ENCODE measurements around the gene LAMB2. TPM values are rescaled to one million over a fixed set of nuclear protein-coding genes. Genes with fewer than 3 reads are reported as not detected.

LAMB2 gene
- total RNA-seq, 2 donors from 2014 or later: 204 to 337 TPM

- TF ChIP-seq CTCF (IDR thresholded peaks at IDR 0.05) (no peak), POLR2A (IDR thresholded peaks at IDR 0.05) (peak in 2 of 3 donors; percentile 20 to 40)
- WGBS, 2 donors: 2 to 8% methylated on average over 20 to 65 of the region's 69 CpGs
- peak; percentile 74 for ATAC-seq
Measured at GRCh38 chr3:49165771-49166751, 33.2 kb upstream of the LAMB2 start, which contains the start of gene CCDC71. CCDC71 (minus strand) TSS chr3:49166331; CDS start chr3:49164208, 2,123 bp downstream.

GRCh38 chr3:49164983-49165720 is 32.3 kb upstream of the LAMB2 start:
- H3K36me3 ChIP-seq (replicated peaks in 1 of 2; ENCODE audit: insufficient read depth in 1 of 2, low read depth in 2 of 2): peaks cover 0 to 6% of the 10 kb centered on the region in 2 donors
- H3K4me3 ChIP-seq: peak overlapping the region; percentile 21 to 90
- peak overlapping the region in 3 of 4 donors; percentile 64 to 69 (median 67) for H3K27ac ChIP-seq
- WGBS, 2 donors: 13 to 27% methylated on average over 4 to 6 of the region's 6 CpGs
- DNase-seq (no peak), ATAC-seq (no peak)
- H3K4me1 ChIP-seq: peaks cover 26% of the 10 kb centered on the region
- no peaks in the 10 kb centered on the region for H3K9me3 ChIP-seq
- intact Hi-C loops (cut with DNase I): no loop called here
- no peaks in the 10 kb centered on the region for H3K27me3 ChIP-seq
- TF ChIP-seq POLR2A (IDR thresholded peaks at IDR 0.05) (no peak), CTCF (IDR thresholded peaks at IDR 0.05) (no peak)

More at GRCh38 chr3:49165771-49166751, 33.2 kb upstream of the LAMB2 start, which contains the start of gene CCDC71:
- no peaks in the 10 kb centered on the region for H3K9me3 ChIP-seq
- H3K4me3 ChIP-seq: peak within 1 kb of the TSS; percentile 21 to 90
- peak within 1 kb of the TSS; percentile 64 to 69 (median 68) for H3K27ac ChIP-seq
- intact Hi-C loops (cut with DNase I): no loop called here
- peaks cover 34% of the 10 kb centered on the region for H3K4me1 ChIP-seq
- peaks cover 0 to 6% of the 10 kb centered on the region in 2 donors for H3K36me3 ChIP-seq (replicated peaks in 1 of 2; ENCODE audit: insufficient read depth in 1 of 2, low read depth in 2 of 2)
- peak; percentile 70 to 77 (median 74) for DNase-seq
- no peaks in the 10 kb centered on the region for H3K27me3 ChIP-seq

GRCh38 chr3:49163609-49164008 is 30.8 kb upstream of the LAMB2 start:
- peaks cover 0 to 6% of the 10 kb centered on the region in 2 donors for H3K36me3 ChIP-seq (replicated peaks in 1 of 2; ENCODE audit: insufficient read depth in 1 of 2, low read depth in 2 of 2)
- ATAC-seq: no peak
- intact Hi-C loops (cut with DNase I): no loop called here
- H3K4me1 ChIP-seq: peaks cover 26% of the 10 kb centered on the region
- no peaks in the 10 kb centered on the region for H3K27me3 ChIP-seq
- WGBS, 2 donors: 88 to 96% methylated on average over 4 to 7 of the region's 8 CpGs
- no peak overlapping the region for H3K4me3 ChIP-seq
- no peak overlapping the region for H3K27ac ChIP-seq
- H3K9me3 ChIP-seq: no peaks in the 10 kb centered on the region
- DNase-seq: no peak
- TF ChIP-seq CTCF (IDR thresholded peaks at IDR 0.05) (no peak), POLR2A (IDR thresholded peaks at IDR 0.05) (no peak)

GRCh38 chr3:49162751-49163419 is 30.0 kb upstream of the LAMB2 start:
- intact Hi-C loops (cut with DNase I): no loop called here

More at GRCh38 chr3:49162751-49163419, 30.0 kb upstream of the LAMB2 start:
- Histone ChIP-seq H3K27me3 (no peaks in the 10 kb centered on the region), H3K4me1 (peaks cover 26% of the 10 kb centered on the region), H3K36me3 (replicated peaks in 1 of 2; ENCODE audit: insufficient read depth in 1 of 2, low read depth in 2 of 2) (peaks cover 0 to 6% of the 10 kb centered on the region in 2 donors), H3K27ac (no peak overlapping the region), H3K9me3 (no peaks in the 10 kb centered on the region), H3K4me3 (no peak overlapping the region)
- no peak for DNase-seq
- 89 to 92% methylated on average over 7 to 21 of the region's 21 CpGs for WGBS, 2 donors
- TF ChIP-seq POLR2A (IDR thresholded peaks at IDR 0.05) (no peak), CTCF (IDR thresholded peaks at IDR 0.05) (no peak)
- no peak for ATAC-seq
